Activated T-helper 17 cell treated with anti-CD3 and anti-CD28 coated beads, Interleukin-2, amount 50 U/mL, for 72 hours (primary cell): ENCODE data around the gene SOX18. TPM values are rescaled to one million over a fixed set of nuclear protein-coding genes. Genes with fewer than 3 reads are reported as not detected.

Source experiments
- ATAC-seq: fragments of 150-1000 bp; cut with Tn5 transposase; replicated peaks from 2 replicates; pipeline ENCODE4 v1.10.0; 2021; ENCODE audit warnings: mild to moderate bottlenecking, moderate library complexity
- H3K27ac Mint-ChIP-seq: one replicate; pipeline ENCODE4 v1.8.0; 2022; ENCODE audit warnings: mixed read lengths
- H3K27me3 Mint-ChIP-seq: one replicate; pipeline ENCODE4 v1.8.0; 2022; ENCODE audit warnings: mixed read lengths
- H3K36me3 Mint-ChIP-seq: one replicate; pipeline ENCODE4 v1.8.0; 2022; ENCODE audit warnings: low read depth, mild to moderate bottlenecking, mixed read lengths
- H3K4me1 Mint-ChIP-seq: one replicate; pipeline ENCODE4 v1.8.0; 2022; ENCODE audit warnings: mixed read lengths
- H3K4me3 Mint-ChIP-seq: one replicate; pipeline ENCODE4 v1.8.0; 2022; ENCODE audit warnings: mild to moderate bottlenecking, mixed read lengths
- H3K9me3 Mint-ChIP-seq: one replicate; pipeline ENCODE4 v1.8.0; 2022; ENCODE audit warnings: mixed read lengths
- total RNA-seq, 2 donors: library from RNA; stranded (reverse); gene quantifications; one replicate each; pipeline ENCODE4 v1.2.3, GENCODE V29; 2022

The SOX18 gene
- total RNA-seq, 2 donors from 2014 or later = 0.13 to 0.22 TPM

DNA sequence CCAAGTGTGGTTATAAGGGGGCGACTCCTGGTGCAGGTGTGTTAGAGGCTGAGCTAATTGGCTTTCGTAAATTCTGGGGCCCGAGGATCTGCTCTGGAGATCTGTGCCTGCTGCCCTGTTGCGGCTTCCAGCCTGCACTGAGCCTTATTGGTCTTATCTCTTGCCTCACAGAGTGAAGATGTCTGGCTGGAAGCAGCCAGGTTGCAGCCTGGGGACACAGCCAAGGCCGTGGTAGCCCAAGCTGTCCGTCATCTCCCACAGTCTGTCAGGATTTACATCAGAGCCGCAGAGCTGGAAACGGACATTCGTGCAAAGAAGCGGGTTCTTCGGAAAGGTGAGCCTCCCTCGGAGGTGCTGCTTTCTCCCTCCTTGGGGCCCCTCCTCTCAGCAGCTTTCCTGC, 48.5 kb downstream of the SOX18 start:
- H3K4me1 Mint-ChIP-seq = peaks cover 8% of the 10 kb centered on the region
- ATAC-seq = no peak
- peaks cover 98% of the 10 kb centered on the region for H3K36me3 Mint-ChIP-seq
- no peak overlapping the region for H3K27ac Mint-ChIP-seq
- H3K4me3 Mint-ChIP-seq = no peak overlapping the region
- no peaks in the 10 kb centered on the region for H3K27me3 Mint-ChIP-seq
- no peaks in the 10 kb centered on the region for H3K9me3 Mint-ChIP-seq

Other genes with a start within 250 kb of the SOX18 start
- 1 to 10 TPM in 1 of 2 donors, under 1 TPM in 1; 0.54 to 6.2 TPM for gene ZBTB46, start 218.4 kb downstream of the SOX18 start, total RNA-seq
- under 1 TPM in 1 of 2 donors, not detected in 1; 0.19 TPM for gene ABHD16B, start 188.1 kb downstream of the SOX18 start, total RNA-seq
- 10 to 100 TPM; 54.8 to 92.9 TPM for gene TPD52L2, start 184.4 kb downstream of the SOX18 start, total RNA-seq
- gene DNAJC5, start 154.5 kb downstream of the SOX18 start, total RNA-seq = 10 to 100 TPM; 46.8 to 53.4 TPM
- 10 to 100 TPM; 27.5 to 36.2 TPM for gene UCKL1, start 93.2 kb downstream of the SOX18 start, total RNA-seq
- gene ZNF512B, start 79.7 kb downstream of the SOX18 start, total RNA-seq = 10 to 100 TPM; 13.9 to 21.3 TPM
- 10 to 100 TPM; 21.4 to 32.7 TPM for gene SAMD10, start 70.0 kb downstream of the SOX18 start, total RNA-seq
- 10 to 100 TPM; 88.5 to 97.4 TPM for gene PRPF6, start 68.5 kb downstream of the SOX18 start, total RNA-seq
- 10 to 100 TPM; 12.8 to 21.5 TPM for gene C20orf204, start 13.5 kb downstream of the SOX18 start, total RNA-seq
- 10 to 100 TPM; 52.0 to 79.9 TPM for gene TCEA2, start 13.6 kb upstream of the SOX18 start, total RNA-seq
- 10 to 100 TPM; 38.6 to 49.4 TPM for gene RGS19, start 29.9 kb upstream of the SOX18 start, total RNA-seq
- under 1 TPM; 0.48 to 0.56 TPM for gene OPRL1, start 30.4 kb upstream of the SOX18 start, total RNA-seq
- under 1 TPM in 1 of 2 donors, not detected in 1; 0.71 TPM for gene LKAAEAR1, start 34.8 kb upstream of the SOX18 start, total RNA-seq
- not detected for gene NPBWR2, start 57.9 kb upstream of the SOX18 start, total RNA-seq
- gene MYT1, start 114.8 kb upstream of the SOX18 start, total RNA-seq = under 1 TPM in 1 of 2 donors, not detected in 1; 0.16 TPM
- gene PCMTD2, start 206.1 kb upstream of the SOX18 start, total RNA-seq = 10 to 100 TPM; 29.6 to 37.9 TPM